HG02884 (cell line): Measurements from ENCODE around the gene UBA52.
A peak's percentile ranks its signal among the peaks of the same experiment; 100 is the strongest.
"Not testable (repeated sequence)": the region's sequence is repeated elsewhere in the genome, so short reads cannot be mapped to it uniquely, and the experiment has no call there.

Source experiments
- ATAC-seq: cut with Tn5 transposase; IDR thresholded peaks from one replicate; pipeline ENCODE4 v1.9.1; 2021; ENCODE audit warnings: mild to moderate bottlenecking, moderate library complexity; ENCODE audit not compliant: unreplicated experiment

UBA52 gene

GRCh38 chr19:18591735-18592385 lies 20.2 kb downstream of the UBA52 start:
- no peak for ATAC-seq

- ATAC-seq = not testable (repeated sequence)
Measured at GRCh38 chr19:18592732-18593131, 21.1 kb downstream of the UBA52 start.

- no peak for ATAC-seq
Measured at GRCh38 chr19:18593367-18594095, 21.9 kb downstream of the UBA52 start.

GRCh38 chr19:18594096-18594823 lies 22.6 kb downstream of the UBA52 start:
- peak; percentile 48 for ATAC-seq

- no peak for ATAC-seq
Measured at GRCh38 chr19:18594824-18595373, 23.2 kb downstream of the UBA52 start.

GRCh38 chr19:18595475-18595874 lies 23.8 kb downstream of the UBA52 start:
- no peak for ATAC-seq

GRCh38 chr19:18596752-18597157 lies 25.1 kb downstream of the UBA52 start:
- no peak for ATAC-seq

GRCh38 chr19:18597809-18598660 lies 26.4 kb downstream of the UBA52 start:
- ATAC-seq = no peak

GRCh38 chr19:18599485-18599884 lies 27.8 kb downstream of the UBA52 start:
- no peak for ATAC-seq

- ATAC-seq = not testable (repeated sequence)
Measured at GRCh38 chr19:18600692-18601397, 29.2 kb downstream of the UBA52 start.

- no peak for ATAC-seq
Measured at GRCh38 chr19:18601875-18602274, 30.2 kb downstream of the UBA52 start.

- ATAC-seq = no peak
Measured at GRCh38 chr19:18603255-18603957, 31.7 kb downstream of the UBA52 start.

GRCh38 chr19:18603958-18604819 lies 32.5 kb downstream of the UBA52 start:
- no peak for ATAC-seq

- ATAC-seq = no peak
Measured at GRCh38 chr19:18604820-18605159, 33.1 kb downstream of the UBA52 start.

- ATAC-seq = no peak
Measured at GRCh38 chr19:18605196-18605545, 33.5 kb downstream of the UBA52 start.

- no peak for ATAC-seq
Measured at GRCh38 chr19:18605546-18606280, 34.1 kb downstream of the UBA52 start.

GRCh38 chr19:18606281-18607225 lies 34.9 kb downstream of the UBA52 start, which contains the start of gene CRLF1:
Gene CRLF1 (minus strand): TSS chr19:18606799. CDS start chr19:18606656, 143 bp downstream.
- ATAC-seq = no peak
